HFF-Myc (cell line): ENCODE measurements around the gene MIPOL1.
"Not testable (repeated sequence)": the region's sequence is repeated elsewhere in the genome, so short reads cannot be mapped to it uniquely, and the experiment has no call there.

Experiments
- DNase-seq: peaks from one replicate; pipeline ENCODE4 v3.0.0-alpha.2; 2011; ENCODE audit warnings: low read depth; ENCODE audit errors: extremely low read depth
- H3K4me3 ChIP-seq: replicated peaks from 2 replicates; pipeline ENCODE4 v1.5.1; 2011; ENCODE audit warnings: low read depth, mild to moderate bottlenecking, control low read depth, low read length
- CTCF ChIP-seq: IDR thresholded peaks from 2 replicates; pipeline ENCODE4 v1.5.1; 2012; ENCODE audit warnings: mild to moderate bottlenecking, low read depth, low read length, control low read depth; ENCODE audit errors: missing control alignments

The MIPOL1 gene

GRCh38 chr14:37546621-37547447 is 349.1 kb downstream of the MIPOL1 start:
- DNase-seq: peak; percentile 66
- no peak overlapping the region for H3K4me3 ChIP-seq
- TF ChIP-seq CTCF: no peak

- TF ChIP-seq CTCF: no peak
- DNase-seq: peak; percentile 45
- no peak overlapping the region for H3K4me3 ChIP-seq
Measured at GRCh38 chr14:37550511-37550910, 352.8 kb downstream of the MIPOL1 start.

GRCh38 chr14:37551119-37551518 is 353.4 kb downstream of the MIPOL1 start:
- DNase-seq: no peak
- H3K4me3 ChIP-seq: no peak overlapping the region
- TF ChIP-seq CTCF: no peak

GRCh38 chr14:37553935-37554550 is 356.3 kb downstream of the MIPOL1 start:
- no peak for DNase-seq
- no peak for TF ChIP-seq CTCF
- H3K4me3 ChIP-seq: no peak overlapping the region

GRCh38 chr14:37555596-37555995 is 357.9 kb downstream of the MIPOL1 start:
- DNase-seq, H3K4me3 ChIP-seq: not testable (repeated sequence)

- TF ChIP-seq CTCF: no peak
- DNase-seq: no peak
- no peak overlapping the region for H3K4me3 ChIP-seq
Measured at GRCh38 chr14:37558740-37559139, 361.0 kb downstream of the MIPOL1 start.

- no peak for DNase-seq
- TF ChIP-seq CTCF: no peak
- H3K4me3 ChIP-seq: no peak overlapping the region
Measured at GRCh38 chr14:37559386-37559785, 361.6 kb downstream of the MIPOL1 start.
